Right atrium auricular region (tissue), 2 donors: ENCODE results near the gene KDM3B. TPM values are rescaled to one million over a fixed set of nuclear protein-coding genes. Genes with fewer than 3 reads are reported as not detected.
"Not testable (repeated sequence)": the region's sequence is repeated elsewhere in the genome, so short reads cannot be mapped to it uniquely, and the experiment has no call there.

ENCODE experiments used
- DNase-seq: peaks from one replicate; pipeline ENCODE4 v3.0.0-alpha.2; 2019; ENCODE audit warnings: low spot score
- H3K27ac ChIP-seq, 2 donors: fragments of 200-600 bp; sonication (generic); 1 replicate in 1 of 2; 2 replicates in 1 of 2; pipeline ENCODE4 v1.5.1; 2016 to 2019
- H3K27me3 ChIP-seq, 2 donors: fragments of 200-600 bp; sonication (generic); one replicate each; pipeline versions ENCODE4 v1.5.1 to v1.6.0; 2017 to 2019
- H3K36me3 ChIP-seq: fragments of 200-600 bp; sonication (generic); one replicate; pipeline ENCODE4 v1.5.1; 2016
- H3K4me1 ChIP-seq, 2 donors: fragments of 200-600 bp; sonication (generic); one replicate each; pipeline versions ENCODE4 v1.5.1 to v1.6.0; 2017 to 2019
- H3K4me3 ChIP-seq, 2 donors: fragments of 200-600 bp; sonication (generic); 1 replicate in 1 of 2; 2 replicates in 1 of 2; pipeline ENCODE4 v1.5.1; 2017 to 2019; ENCODE audit warnings: mild to moderate bottlenecking in 1 of 2, moderate library complexity in 1 of 2
- H3K9me3 ChIP-seq, 2 donors: fragments of 200-600 bp; sonication (generic); one replicate each; pipeline ENCODE4 v1.5.1; 2019
- CTCF ChIP-seq, 2 donors: fragments of 200-600 bp; sonication (generic); IDR thresholded peaks; one replicate each; pipeline ENCODE4 v1.5.1; 2019; ENCODE audit warnings: antibody characterized with exemption in 2 of 2
- total RNA-seq, 2 donors: library from RNA; depleted of rRNA; stranded (reverse); fragments of >200 nt; gene quantifications; one replicate each; pipeline ENCODE4 v1.1.0, GENCODE V29; 2016

KDM3B gene
- total RNA-seq, 2 donors from 2014 or later: 42.9 to 46.9 TPM

GRCh38 chr5:138408023-138408422 lies 55.5 kb downstream of the KDM3B start:
- H3K9me3 ChIP-seq: no peaks in the 10 kb centered on the region
- H3K4me1 ChIP-seq: no peaks in the 10 kb centered on the region
- no peaks in the 10 kb centered on the region for H3K27me3 ChIP-seq
- H3K27ac ChIP-seq: no peak overlapping the region
- no peak for TF ChIP-seq CTCF (IDR thresholded peaks at IDR 0.05)
- H3K4me3 ChIP-seq: no peak overlapping the region
- H3K36me3 ChIP-seq: peaks cover 40% of the 10 kb centered on the region
- no peak for DNase-seq

- peaks cover 65% of the 10 kb centered on the region for H3K36me3 ChIP-seq
- TF ChIP-seq CTCF (IDR thresholded peaks at IDR 0.05): peak; percentile 41 to 63
These were observed 58.6 kb downstream of the KDM3B start for GRCh38 chr5:138410996-138411640.

DNA sequence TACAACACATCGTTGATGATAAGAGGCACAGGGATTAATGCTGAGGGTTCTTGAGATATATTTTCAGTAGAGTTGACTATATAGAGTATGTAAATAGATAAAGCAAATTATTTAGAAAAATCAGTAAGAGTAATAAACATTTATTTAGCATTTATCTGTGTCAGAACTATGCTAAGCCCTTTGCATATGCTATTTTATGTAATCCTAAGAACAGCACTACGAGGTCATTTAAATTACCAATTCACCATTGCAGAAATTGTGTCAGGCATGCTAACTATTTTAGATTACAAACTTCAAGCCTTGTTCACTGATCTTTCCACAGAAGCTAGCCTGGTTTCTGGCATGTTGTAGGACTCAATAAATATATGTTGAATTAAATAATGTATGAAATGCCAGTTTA lies 66.0 kb downstream of the KDM3B start:
- no peak for DNase-seq
- H3K27me3 ChIP-seq: no peaks in the 10 kb centered on the region
- H3K4me3 ChIP-seq: no peak overlapping the region
- H3K9me3 ChIP-seq: no peaks in the 10 kb centered on the region
- H3K27ac ChIP-seq: no peak overlapping the region
- TF ChIP-seq CTCF (IDR thresholded peaks at IDR 0.05): no peak
- H3K36me3 ChIP-seq: peaks cover 96% of the 10 kb centered on the region
- no peaks in the 10 kb centered on the region for H3K4me1 ChIP-seq

More at GRCh38 chr5:138410996-138411640, 58.6 kb downstream of the KDM3B start:
- H3K27ac ChIP-seq, H3K27me3 ChIP-seq, H3K4me3 ChIP-seq, H3K4me1 ChIP-seq, H3K9me3 ChIP-seq: not testable (repeated sequence)
- DNase-seq: peak; percentile 65

DNA sequence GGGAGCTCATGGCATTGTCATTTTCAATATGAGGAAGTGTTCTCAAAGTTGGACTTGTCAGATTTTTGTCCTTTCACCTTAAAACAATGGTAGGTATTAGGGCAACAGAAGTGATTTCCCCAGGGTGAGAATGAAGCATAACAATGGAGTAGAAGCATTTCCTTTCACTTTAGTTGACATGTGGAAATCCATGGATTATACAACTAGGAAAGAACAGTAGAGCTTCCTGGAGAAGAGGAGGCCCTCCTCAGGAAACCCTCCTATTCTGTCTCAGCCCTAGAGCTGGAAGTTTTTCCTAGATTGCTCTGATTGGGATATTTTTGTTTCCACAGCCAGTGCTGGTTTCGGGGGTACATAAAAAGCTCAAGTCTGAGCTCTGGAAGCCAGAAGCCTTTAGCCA lies 72.6 kb downstream of the KDM3B start:
- Histone ChIP-seq H3K4me1 (no peaks in the 10 kb centered on the region), H3K27me3 (no peaks in the 10 kb centered on the region), H3K36me3 (peaks cover 97% of the 10 kb centered on the region), H3K27ac (no peak overlapping the region), H3K4me3 (no peak overlapping the region), H3K9me3 (no peaks in the 10 kb centered on the region)
- no peak for TF ChIP-seq CTCF (IDR thresholded peaks at IDR 0.05)
- DNase-seq: no peak

DNA sequence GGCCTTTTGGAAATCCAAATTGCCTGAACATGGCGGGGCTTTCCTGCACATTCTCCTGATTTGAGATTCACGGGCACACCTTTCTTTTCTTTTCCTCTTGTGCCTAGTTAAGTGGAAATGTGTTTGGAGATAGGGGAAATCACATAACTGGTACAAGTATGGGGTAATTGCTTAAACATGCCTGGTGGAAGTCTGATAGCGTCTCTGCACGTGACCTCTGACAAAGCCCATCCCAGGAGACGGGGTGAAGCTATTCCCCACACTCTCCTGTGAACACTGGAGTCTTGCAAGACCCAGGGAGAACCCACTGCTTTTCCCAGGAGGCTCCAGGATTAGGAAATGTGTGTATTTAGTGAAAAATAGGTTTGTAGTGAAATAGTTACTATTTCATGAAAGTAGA lies 83.5 kb downstream of the KDM3B start:
- Histone ChIP-seq H3K27me3 (no peaks in the 10 kb centered on the region), H3K27ac (no peak overlapping the region), H3K4me1 (peaks cover 0 to 24% of the 10 kb centered on the region in 2 donors), H3K36me3 (peaks cover 49% of the 10 kb centered on the region), H3K9me3 (no peaks in the 10 kb centered on the region), H3K4me3 (no peak overlapping the region)
- no peak for TF ChIP-seq CTCF (IDR thresholded peaks at IDR 0.05)
- no peak for DNase-seq
